ENCODE data around the gene GPR39.

The GPR39 gene

GRCh38 chr2:132615329-132616085 is 198.9 kb downstream of the GPR39 start:
- Mint-ChIP-seq H3K9me3 (no peaks in the 10 kb centered on the region), H3K4me1 (no peaks in the 10 kb centered on the region), H3K27me3 (no peaks in the 10 kb centered on the region), H3K36me3 (ENCODE audit: low read depth) (no peaks in the 10 kb centered on the region), H3K4me3 (no peak overlapping the region), H3K27ac (no peak overlapping the region)
- no peak for DNase-seq
- no peak for ATAC-seq

DNA sequence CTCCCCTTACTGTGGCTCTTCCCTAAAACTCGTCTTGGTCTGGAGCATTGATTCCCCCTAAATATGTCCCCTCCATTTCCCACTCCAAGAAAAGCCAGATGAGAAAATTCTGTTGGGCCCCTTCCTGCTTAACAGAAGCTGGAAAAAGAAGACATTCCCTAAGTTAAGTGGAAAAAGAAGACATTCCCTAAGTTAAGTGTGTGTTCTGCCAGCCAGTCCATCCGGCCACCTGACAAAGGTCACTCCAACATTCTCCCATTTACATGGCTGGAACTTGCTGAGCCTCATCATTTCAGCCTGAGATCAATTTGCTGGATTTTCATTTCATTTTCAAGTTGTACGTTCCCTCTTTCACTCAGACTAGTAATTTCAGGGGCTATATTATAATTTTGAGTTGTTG is 201.4 kb downstream of the GPR39 start:
- no peak overlapping the region for H3K4me3 Mint-ChIP-seq
- no peaks in the 10 kb centered on the region for H3K36me3 Mint-ChIP-seq (ENCODE audit: low read depth)
- ATAC-seq: no peak

DNA sequence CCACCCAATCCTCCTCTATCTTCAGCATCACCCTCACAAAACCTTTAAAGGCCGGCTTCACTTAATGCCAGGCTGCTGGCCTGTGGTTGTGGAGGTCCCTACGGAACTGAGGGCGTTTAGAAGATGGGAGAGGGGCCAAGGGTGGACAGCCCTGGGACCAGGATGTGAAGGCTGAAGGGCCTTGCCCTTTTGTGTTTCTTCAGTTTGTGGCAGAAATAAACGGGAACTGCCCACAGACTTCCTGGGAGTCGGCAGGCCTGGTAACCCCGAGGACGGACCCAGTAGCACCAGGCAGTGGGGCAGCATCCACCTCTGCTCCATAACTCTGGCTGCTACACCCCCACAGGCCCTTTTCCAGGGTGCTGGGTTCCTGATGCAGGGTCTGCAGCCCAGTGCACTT is 202.1 kb downstream of the GPR39 start:
- H3K4me3 Mint-ChIP-seq: no peak overlapping the region
- no peaks in the 10 kb centered on the region for H3K27me3 Mint-ChIP-seq
- no peaks in the 10 kb centered on the region for H3K36me3 Mint-ChIP-seq (ENCODE audit: low read depth)
- ATAC-seq: no peak
- no peaks in the 10 kb centered on the region for H3K9me3 Mint-ChIP-seq
- DNase-seq: no peak
- no peaks in the 10 kb centered on the region for H3K4me1 Mint-ChIP-seq
- H3K27ac Mint-ChIP-seq: no peak overlapping the region

More for the DNA sequence above, 201.4 kb downstream of the GPR39 start:
- no peaks in the 10 kb centered on the region for H3K9me3 Mint-ChIP-seq
- H3K4me1 Mint-ChIP-seq: no peaks in the 10 kb centered on the region
- H3K27ac Mint-ChIP-seq: no peak overlapping the region
- no peak for DNase-seq
- H3K27me3 Mint-ChIP-seq: no peaks in the 10 kb centered on the region

DNA sequence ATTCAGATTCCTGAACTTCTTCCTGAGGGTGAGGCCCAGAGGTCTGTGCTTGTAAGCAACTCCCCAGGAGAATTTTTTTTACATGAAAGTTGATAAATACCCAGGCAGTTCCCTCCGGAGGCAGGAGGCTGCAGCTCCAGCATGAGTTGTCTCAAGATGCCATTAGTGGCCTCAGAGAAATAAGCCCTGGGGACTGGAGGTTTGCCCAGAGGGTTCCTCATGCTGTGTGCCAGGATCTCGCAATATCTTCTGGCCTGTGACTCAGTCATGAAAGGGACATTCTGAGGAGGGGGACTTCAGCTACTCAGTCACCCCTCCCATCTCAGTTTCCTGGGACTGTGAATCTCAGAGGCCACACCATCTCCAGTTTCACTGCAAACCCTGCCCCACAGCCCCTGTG is 203.5 kb downstream of the GPR39 start:
- Mint-ChIP-seq H3K9me3 (no peaks in the 10 kb centered on the region), H3K27ac (no peak overlapping the region), H3K36me3 (ENCODE audit: low read depth) (no peaks in the 10 kb centered on the region), H3K27me3 (no peaks in the 10 kb centered on the region), H3K4me1 (no peaks in the 10 kb centered on the region), H3K4me3 (no peak overlapping the region)
- ATAC-seq (no peak), DNase-seq (no peak)

DNA sequence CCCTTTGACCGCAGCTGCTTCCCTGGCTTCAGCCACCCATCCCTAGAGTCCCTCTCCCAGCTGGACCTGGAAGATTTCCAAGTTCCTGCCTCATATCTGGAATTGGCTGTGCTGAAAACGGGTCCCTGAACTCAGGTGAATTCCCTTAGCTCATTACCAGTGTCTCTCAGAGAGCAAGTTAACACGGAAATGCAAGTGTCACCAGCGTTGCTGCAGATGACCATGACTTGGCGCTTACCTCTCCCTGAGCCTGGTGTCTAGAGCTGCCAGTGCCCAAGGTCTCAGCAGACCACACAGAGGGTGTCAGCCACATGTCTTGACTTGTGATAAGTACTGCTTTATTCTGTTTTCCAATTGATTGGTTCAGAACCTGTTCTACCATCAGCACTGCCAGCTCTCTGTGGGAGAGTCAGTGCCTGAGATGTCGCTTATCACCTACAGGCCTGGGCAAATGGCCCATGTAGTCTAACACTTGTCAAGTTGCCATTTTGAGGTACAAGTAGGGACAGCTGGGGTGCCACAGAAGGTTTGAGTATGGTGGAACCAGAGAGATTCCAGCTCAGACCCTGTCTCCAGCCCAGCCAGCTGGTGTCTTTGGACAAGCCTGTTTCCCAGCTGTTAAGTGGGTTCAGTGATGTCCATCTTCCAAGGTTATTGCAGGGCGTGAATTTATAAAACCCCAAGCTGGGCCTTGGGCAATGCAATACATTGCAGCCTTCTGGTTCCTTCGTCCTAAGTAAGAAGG is 204.7 kb downstream of the GPR39 start:
- Mint-ChIP-seq H3K27me3 (no peaks in the 10 kb centered on the region), H3K4me3 (no peak overlapping the region), H3K36me3 (ENCODE audit: low read depth) (no peaks in the 10 kb centered on the region), H3K4me1 (no peaks in the 10 kb centered on the region), H3K9me3 (no peaks in the 10 kb centered on the region), H3K27ac (no peak overlapping the region)
- ATAC-seq (no peak), DNase-seq (no peak)

DNA sequence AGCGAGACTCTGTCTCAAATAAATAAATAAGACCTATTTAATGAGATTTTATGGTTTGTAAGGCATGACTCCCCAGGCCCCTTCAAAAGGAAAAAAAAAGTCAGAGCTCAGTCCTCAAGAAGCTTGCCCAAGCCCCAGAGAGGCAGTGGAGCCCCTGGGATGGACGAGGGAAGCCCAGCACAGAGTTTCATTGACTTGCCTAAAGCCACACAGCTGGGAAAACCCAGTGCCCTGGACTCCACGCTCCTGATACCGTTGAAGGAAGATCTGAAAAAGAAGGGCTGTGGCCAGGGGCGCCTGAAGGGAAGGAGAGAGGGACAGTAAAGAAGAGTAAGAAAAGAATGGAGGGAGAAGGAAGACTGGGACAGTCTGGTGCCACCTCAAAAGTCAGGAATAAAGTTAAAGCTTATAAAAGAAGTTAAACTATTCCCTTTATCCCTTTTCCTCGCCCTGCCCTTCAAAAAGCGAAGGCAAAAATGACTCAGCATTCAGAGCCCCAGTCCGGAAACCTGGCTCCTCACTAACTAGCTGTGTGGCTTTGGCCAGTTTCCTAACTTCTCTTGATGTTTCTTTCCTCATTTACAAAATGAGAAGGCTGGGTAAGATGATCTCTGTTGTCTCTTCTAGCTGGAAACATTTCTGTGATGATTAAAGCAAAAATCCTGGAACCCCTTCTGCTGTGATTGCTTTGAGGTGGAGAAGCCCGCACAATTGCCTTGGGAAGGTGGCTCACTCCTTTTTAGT is 206.7 kb downstream of the GPR39 start:
- Mint-ChIP-seq H3K27ac (no peak overlapping the region), H3K9me3 (no peaks in the 10 kb centered on the region), H3K36me3 (ENCODE audit: low read depth) (no peaks in the 10 kb centered on the region), H3K27me3 (no peaks in the 10 kb centered on the region), H3K4me1 (no peaks in the 10 kb centered on the region), H3K4me3 (no peak overlapping the region)
- ATAC-seq (no peak), DNase-seq (no peak)

- ATAC-seq: no peak
- Mint-ChIP-seq H3K9me3 (no peaks in the 10 kb centered on the region), H3K4me3 (no peak overlapping the region), H3K36me3 (ENCODE audit: low read depth) (no peaks in the 10 kb centered on the region), H3K27me3 (no peaks in the 10 kb centered on the region), H3K27ac (no peak overlapping the region), H3K4me1 (no peaks in the 10 kb centered on the region)
- no peak for DNase-seq
These were observed 210.9 kb downstream of the GPR39 start for GRCh38 chr2:132627536-132627935.

DNA sequence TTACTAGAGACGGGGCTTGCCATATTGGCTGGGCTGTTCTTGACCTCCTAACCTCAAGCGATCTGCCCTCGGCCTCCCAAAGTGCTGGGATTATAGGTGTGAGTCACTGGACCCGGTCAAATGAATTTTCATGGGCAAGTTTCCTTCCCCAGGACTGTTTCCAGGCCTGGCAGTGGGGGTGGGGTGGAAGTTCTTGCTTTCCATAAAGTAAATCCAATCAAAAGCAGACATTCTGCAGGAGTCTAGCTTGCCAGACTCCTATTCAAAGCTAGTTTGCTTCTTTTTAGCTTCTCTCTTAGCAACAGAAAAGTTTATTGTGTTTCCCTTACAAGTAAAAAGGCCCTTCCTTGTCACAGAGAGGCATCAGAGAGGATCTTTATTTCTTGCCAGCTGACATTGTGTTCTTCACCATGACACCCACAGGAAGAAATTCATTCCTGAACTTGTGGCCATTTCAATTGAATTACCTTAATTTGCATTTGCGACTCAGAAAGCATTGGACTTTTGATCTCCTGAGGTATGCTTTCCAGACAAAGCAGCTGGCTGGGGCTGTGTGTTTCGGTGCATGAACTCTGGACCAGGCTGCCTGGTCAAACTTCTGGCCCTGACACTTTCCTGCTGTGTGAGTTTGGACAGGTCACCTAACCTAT is 215.5 kb downstream of the GPR39 start:
- Mint-ChIP-seq H3K4me3 (no peak overlapping the region), H3K27ac (no peak overlapping the region), H3K27me3 (peaks cover 6% of the 10 kb centered on the region), H3K4me1 (no peaks in the 10 kb centered on the region), H3K9me3 (peaks cover 6% of the 10 kb centered on the region), H3K36me3 (ENCODE audit: low read depth) (no peaks in the 10 kb centered on the region)
- no peak for DNase-seq
- ATAC-seq: no peak

DNA sequence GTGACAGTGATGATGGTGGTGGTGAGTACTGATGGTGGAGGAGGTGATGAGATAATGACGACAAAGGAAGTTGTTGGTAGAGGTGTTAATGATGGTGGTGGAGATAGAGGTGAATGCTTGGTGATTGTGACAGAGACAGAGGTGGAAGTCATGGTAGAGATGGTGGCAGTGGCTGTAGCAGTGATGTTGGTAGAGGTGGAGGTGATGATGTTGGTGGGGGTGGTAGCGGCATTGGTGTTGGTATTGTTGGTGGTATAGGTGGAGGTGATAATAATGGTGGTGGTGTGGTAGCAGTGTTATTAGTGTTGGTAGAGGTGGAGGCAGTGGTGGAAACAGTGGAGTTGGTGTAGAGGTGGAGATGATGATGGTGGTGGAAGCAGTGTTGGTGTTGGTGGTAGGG is 217.0 kb downstream of the GPR39 start:
- H3K27me3 Mint-ChIP-seq: peaks cover 9% of the 10 kb centered on the region
- H3K4me3 Mint-ChIP-seq: no peak overlapping the region
- no peaks in the 10 kb centered on the region for H3K36me3 Mint-ChIP-seq (ENCODE audit: low read depth)
- H3K4me1 Mint-ChIP-seq: no peaks in the 10 kb centered on the region
- H3K9me3 Mint-ChIP-seq: peaks cover 6% of the 10 kb centered on the region
- no peak for ATAC-seq
- no peak overlapping the region for H3K27ac Mint-ChIP-seq
- no peak for DNase-seq

DNA sequence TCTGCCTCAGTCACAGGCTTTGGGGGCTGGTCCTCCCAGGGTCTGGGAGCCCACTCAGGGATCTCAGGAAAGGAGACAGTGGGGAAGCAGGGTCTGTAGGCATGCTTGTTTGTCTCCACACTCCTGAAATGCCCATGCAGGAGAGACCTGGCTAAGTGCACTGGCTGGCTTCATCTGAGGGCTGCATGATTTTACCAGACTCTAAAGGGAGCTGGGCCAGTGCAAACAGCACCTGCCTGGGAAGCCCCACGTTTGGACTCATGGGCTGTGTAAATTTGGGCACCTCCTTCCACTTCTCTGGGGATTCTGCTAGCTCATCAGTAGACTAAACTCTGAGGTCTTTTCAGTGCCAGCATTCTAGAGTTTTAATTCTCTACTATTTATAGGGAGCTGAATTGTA is 219.7 kb downstream of the GPR39 start:
- Mint-ChIP-seq H3K27ac (no peak overlapping the region), H3K36me3 (ENCODE audit: low read depth) (no peaks in the 10 kb centered on the region), H3K4me3 (no peak overlapping the region), H3K27me3 (peaks cover 9% of the 10 kb centered on the region), H3K9me3 (peaks cover 6% of the 10 kb centered on the region), H3K4me1 (no peaks in the 10 kb centered on the region)
- no peak for DNase-seq
- no peak for ATAC-seq

DNA sequence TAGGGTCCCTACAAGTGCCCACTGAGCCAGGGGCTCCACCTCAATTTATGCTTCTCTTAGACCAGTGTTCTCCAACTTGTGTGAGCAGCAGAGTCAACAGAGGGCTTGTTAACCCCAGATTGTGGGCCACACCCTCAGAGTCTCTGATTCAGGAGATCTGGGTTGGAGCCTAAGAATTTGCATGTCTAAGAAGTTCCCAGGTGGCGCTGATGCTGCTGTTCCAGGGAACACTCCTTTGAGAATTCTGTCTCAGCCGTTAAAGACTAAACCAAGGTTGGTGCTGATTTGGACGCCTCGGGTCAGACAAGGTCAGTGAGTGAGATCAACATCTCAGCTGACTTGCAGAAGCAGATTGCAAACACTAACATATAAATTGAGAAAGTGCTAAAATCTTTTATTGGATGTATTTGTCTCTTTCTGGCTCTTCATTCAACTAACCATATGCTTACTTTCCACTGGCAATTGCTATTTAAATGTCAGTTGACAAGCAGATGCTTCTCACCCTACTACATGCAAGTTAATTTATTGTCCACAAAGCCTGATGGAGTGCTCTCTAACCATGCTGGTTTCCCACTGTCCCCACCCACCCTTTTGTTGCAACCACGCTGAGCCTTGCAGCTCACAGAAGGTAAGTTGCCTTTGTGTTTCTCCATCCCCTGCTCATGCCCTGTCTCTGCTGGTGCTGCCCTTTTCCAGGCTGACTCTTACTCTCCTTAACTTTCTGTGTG is 221.9 kb downstream of the GPR39 start:
- Mint-ChIP-seq H3K36me3 (ENCODE audit: low read depth) (no peaks in the 10 kb centered on the region), H3K27me3 (peaks cover 8% of the 10 kb centered on the region), H3K27ac (no peak overlapping the region)

GRCh38 chr2:132640116-132640515 is 223.5 kb downstream of the GPR39 start:
- Mint-ChIP-seq H3K27ac (no peak overlapping the region), H3K27me3 (peaks cover 3% of the 10 kb centered on the region), H3K9me3 (no peaks in the 10 kb centered on the region), H3K4me1 (no peaks in the 10 kb centered on the region), H3K36me3 (ENCODE audit: low read depth) (no peaks in the 10 kb centered on the region), H3K4me3 (no peak overlapping the region)
- ATAC-seq: no peak
- DNase-seq: no peak

More for the DNA sequence above, 221.9 kb downstream of the GPR39 start:
- no peaks in the 10 kb centered on the region for H3K4me1 Mint-ChIP-seq
- peaks cover 4% of the 10 kb centered on the region for H3K9me3 Mint-ChIP-seq
- H3K4me3 Mint-ChIP-seq: no peak overlapping the region
- ATAC-seq (no peak), DNase-seq (no peak)

- peaks cover 3% of the 10 kb centered on the region for H3K27me3 Mint-ChIP-seq
- no peaks in the 10 kb centered on the region for H3K9me3 Mint-ChIP-seq
- H3K4me1 Mint-ChIP-seq: no peaks in the 10 kb centered on the region
- H3K4me3 Mint-ChIP-seq: no peak overlapping the region
- no peaks in the 10 kb centered on the region for H3K36me3 Mint-ChIP-seq (ENCODE audit: low read depth)
- DNase-seq: no peak
- ATAC-seq: no peak
- H3K27ac Mint-ChIP-seq: no peak overlapping the region
These were observed 225.2 kb downstream of the GPR39 start for GRCh38 chr2:132641819-132642218.

GRCh38 chr2:132642415-132642814 is 225.8 kb downstream of the GPR39 start:
- H3K4me1 Mint-ChIP-seq: no peaks in the 10 kb centered on the region
- ATAC-seq (no peak), DNase-seq (no peak)
- peaks cover 3% of the 10 kb centered on the region for H3K27me3 Mint-ChIP-seq
- no peak overlapping the region for H3K4me3 Mint-ChIP-seq
- no peaks in the 10 kb centered on the region for H3K9me3 Mint-ChIP-seq
- no peaks in the 10 kb centered on the region for H3K36me3 Mint-ChIP-seq (ENCODE audit: low read depth)
- no peak overlapping the region for H3K27ac Mint-ChIP-seq

Data from activated naive CD8-positive, alpha-beta T cell treated with anti-CD3 and anti-CD28 coated beads, Interleukin-2, amount 50 U/mL, for 24 hours (primary cell).